Measurements from ENCODE around the gene GLT6D1. TPM values are rescaled to one million over a fixed set of nuclear protein-coding genes. Genes with fewer than 3 reads are reported as not detected.
"Not testable (repeated sequence)": the region's sequence is repeated elsewhere in the genome, so short reads cannot be mapped to it uniquely, and the experiment has no call there.

GLT6D1 gene
- total and polyA plus RNA-seq, 2 donors: 0.05 TPM; not detected in 1

DNA sequence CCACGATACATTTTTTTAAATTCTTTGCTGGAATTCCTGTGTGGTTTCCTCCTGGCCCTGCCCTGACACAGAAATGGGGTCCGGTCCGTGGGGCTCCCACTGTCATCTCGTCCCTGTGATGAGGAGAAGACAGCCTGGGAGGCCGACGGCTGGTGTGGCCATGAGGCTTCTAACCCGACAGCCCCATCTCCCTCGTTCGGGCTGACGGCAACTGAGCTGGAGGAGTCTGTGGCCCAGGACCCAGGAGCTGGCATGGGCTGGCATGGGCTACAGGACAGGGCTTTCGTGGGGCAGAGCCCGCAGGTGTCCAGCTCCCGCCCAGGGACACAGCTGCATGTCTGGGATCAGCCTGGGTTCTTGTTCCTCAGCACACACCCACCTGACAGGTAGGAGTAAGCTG lies 37.6 kb upstream of the GLT6D1 start:
- no peak overlapping the region for H3K4me3 ChIP-seq (ENCODE audit: low read length in 2 of 2)
- H3K4me1 ChIP-seq (ENCODE audit: control insufficient read depth in 2 of 2, insufficient read depth in 2 of 2, low read length in 2 of 2): no peaks in the 10 kb centered on the region
- WGBS: 89% methylated on average over 13 of the region's 13 CpGs
- DNase-seq (ENCODE audit: low read depth in 6 of 9, low spot score in 9 of 9): no peak
- H3K27ac ChIP-seq (ENCODE audit: low read depth in 1 of 2, low read length in 1 of 2): no peak overlapping the region
- H3K27me3 ChIP-seq (ENCODE audit: control insufficient read depth in 2 of 2, insufficient read depth in 1 of 2, low read length in 1 of 2): no peaks in the 10 kb centered on the region
- peaks cover 0 to 1% of the 10 kb centered on the region in 2 donors for H3K9me3 ChIP-seq (ENCODE audit: control insufficient read depth in 2 of 2, insufficient read depth in 1 of 2, low read length in 1 of 2)
- no peaks in the 10 kb centered on the region for H3K36me3 ChIP-seq (ENCODE audit: control insufficient read depth in 2 of 2, insufficient read depth in 2 of 2, low read length in 1 of 2)

GRCh38 chr9:135674977-135675376 lies 35.6 kb upstream of the GLT6D1 start:
- no peaks in the 10 kb centered on the region for H3K4me1 ChIP-seq (ENCODE audit: control insufficient read depth in 2 of 2, insufficient read depth in 2 of 2, low read length in 2 of 2)
- peaks cover 0 to 1% of the 10 kb centered on the region in 2 donors for H3K9me3 ChIP-seq (ENCODE audit: control insufficient read depth in 2 of 2, insufficient read depth in 1 of 2, low read length in 1 of 2)
- H3K4me3 ChIP-seq (ENCODE audit: low read length in 2 of 2): no peak overlapping the region
- no peak for DNase-seq (ENCODE audit: low read depth in 6 of 9, low spot score in 9 of 9)
- H3K27ac ChIP-seq (ENCODE audit: low read depth in 1 of 2, low read length in 1 of 2): no peak overlapping the region
- no peaks in the 10 kb centered on the region for H3K27me3 ChIP-seq (ENCODE audit: control insufficient read depth in 2 of 2, insufficient read depth in 1 of 2, low read length in 1 of 2)
- WGBS: 84% methylated on average over 10 of the region's 10 CpGs
- H3K36me3 ChIP-seq (ENCODE audit: control insufficient read depth in 2 of 2, insufficient read depth in 2 of 2, low read length in 1 of 2): no peaks in the 10 kb centered on the region

DNA sequence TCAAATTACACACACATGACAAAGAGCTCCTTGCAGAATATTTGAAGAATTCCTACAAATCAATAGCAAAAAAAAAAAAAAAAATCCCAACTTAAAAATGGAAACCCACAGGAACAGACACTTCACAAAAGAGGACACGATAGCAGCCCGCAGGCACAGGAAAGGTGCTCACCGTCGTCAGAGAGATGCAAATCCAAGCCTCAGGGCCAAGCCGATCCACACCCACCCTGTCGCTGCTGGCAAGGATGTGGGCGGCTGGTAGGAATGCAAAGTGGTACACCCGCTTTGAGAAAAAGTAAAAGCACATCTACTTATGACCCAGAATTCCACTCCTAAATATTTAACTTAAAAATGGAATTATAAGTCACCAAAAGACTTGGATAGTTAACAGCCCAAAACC lies 34.6 kb upstream of the GLT6D1 start:
- Histone ChIP-seq H3K9me3 (ENCODE audit: control insufficient read depth in 2 of 2, insufficient read depth in 1 of 2, low read length in 1 of 2) (peaks cover 0 to 1% of the 10 kb centered on the region in 2 donors), H3K27me3 (ENCODE audit: control insufficient read depth in 2 of 2, insufficient read depth in 1 of 2, low read length in 1 of 2) (no peaks in the 10 kb centered on the region), H3K36me3 (ENCODE audit: control insufficient read depth in 2 of 2, insufficient read depth in 2 of 2, low read length in 1 of 2) (no peaks in the 10 kb centered on the region), H3K4me3 (ENCODE audit: low read length in 2 of 2) (no peak overlapping the region), H3K4me1 (ENCODE audit: control insufficient read depth in 2 of 2, insufficient read depth in 2 of 2, low read length in 2 of 2) (no peaks in the 10 kb centered on the region), H3K27ac (ENCODE audit: low read depth in 1 of 2, low read length in 1 of 2) (no peak overlapping the region)
- DNase-seq (ENCODE audit: low read depth in 6 of 9, low spot score in 9 of 9): no peak
- WGBS: 83% methylated on average over 8 of the region's 8 CpGs

GRCh38 chr9:135672786-135673185 lies 33.4 kb upstream of the GLT6D1 start:
- H3K27me3 ChIP-seq (ENCODE audit: control insufficient read depth in 2 of 2, insufficient read depth in 1 of 2, low read length in 1 of 2); H3K27ac ChIP-seq (ENCODE audit: low read depth in 1 of 2, low read length in 1 of 2); H3K36me3 ChIP-seq (ENCODE audit: control insufficient read depth in 2 of 2, insufficient read depth in 2 of 2, low read length in 1 of 2); H3K4me3 ChIP-seq (ENCODE audit: low read length in 2 of 2); DNase-seq (ENCODE audit: low read depth in 6 of 9, low spot score in 9 of 9); H3K9me3 ChIP-seq (ENCODE audit: control insufficient read depth in 2 of 2, insufficient read depth in 1 of 2, low read length in 1 of 2); H3K4me1 ChIP-seq (ENCODE audit: control insufficient read depth in 2 of 2, insufficient read depth in 2 of 2, low read length in 2 of 2): not testable (repeated sequence)
- 92% methylated on average over 7 of the region's 7 CpGs for WGBS

- no peak for DNase-seq (ENCODE audit: low read depth in 6 of 9, low spot score in 9 of 9)
- H3K4me3 ChIP-seq (ENCODE audit: low read length in 2 of 2): no peak overlapping the region
- H3K27ac ChIP-seq (ENCODE audit: low read depth in 1 of 2, low read length in 1 of 2): no peak overlapping the region
- H3K27me3 ChIP-seq (ENCODE audit: control insufficient read depth in 2 of 2, insufficient read depth in 1 of 2, low read length in 1 of 2): peaks cover 0 to 2% of the 10 kb centered on the region in 2 donors
- peaks cover 0 to 1% of the 10 kb centered on the region in 2 donors for H3K9me3 ChIP-seq (ENCODE audit: control insufficient read depth in 2 of 2, insufficient read depth in 1 of 2, low read length in 1 of 2)
- 60% methylated on average over 17 of the region's 17 CpGs for WGBS
- no peaks in the 10 kb centered on the region for H3K36me3 ChIP-seq (ENCODE audit: control insufficient read depth in 2 of 2, insufficient read depth in 2 of 2, low read length in 1 of 2)
- H3K4me1 ChIP-seq (ENCODE audit: control insufficient read depth in 2 of 2, insufficient read depth in 2 of 2, low read length in 2 of 2): no peaks in the 10 kb centered on the region
Measured at GRCh38 chr9:135671591-135672041, 32.3 kb upstream of the GLT6D1 start.

DNA sequence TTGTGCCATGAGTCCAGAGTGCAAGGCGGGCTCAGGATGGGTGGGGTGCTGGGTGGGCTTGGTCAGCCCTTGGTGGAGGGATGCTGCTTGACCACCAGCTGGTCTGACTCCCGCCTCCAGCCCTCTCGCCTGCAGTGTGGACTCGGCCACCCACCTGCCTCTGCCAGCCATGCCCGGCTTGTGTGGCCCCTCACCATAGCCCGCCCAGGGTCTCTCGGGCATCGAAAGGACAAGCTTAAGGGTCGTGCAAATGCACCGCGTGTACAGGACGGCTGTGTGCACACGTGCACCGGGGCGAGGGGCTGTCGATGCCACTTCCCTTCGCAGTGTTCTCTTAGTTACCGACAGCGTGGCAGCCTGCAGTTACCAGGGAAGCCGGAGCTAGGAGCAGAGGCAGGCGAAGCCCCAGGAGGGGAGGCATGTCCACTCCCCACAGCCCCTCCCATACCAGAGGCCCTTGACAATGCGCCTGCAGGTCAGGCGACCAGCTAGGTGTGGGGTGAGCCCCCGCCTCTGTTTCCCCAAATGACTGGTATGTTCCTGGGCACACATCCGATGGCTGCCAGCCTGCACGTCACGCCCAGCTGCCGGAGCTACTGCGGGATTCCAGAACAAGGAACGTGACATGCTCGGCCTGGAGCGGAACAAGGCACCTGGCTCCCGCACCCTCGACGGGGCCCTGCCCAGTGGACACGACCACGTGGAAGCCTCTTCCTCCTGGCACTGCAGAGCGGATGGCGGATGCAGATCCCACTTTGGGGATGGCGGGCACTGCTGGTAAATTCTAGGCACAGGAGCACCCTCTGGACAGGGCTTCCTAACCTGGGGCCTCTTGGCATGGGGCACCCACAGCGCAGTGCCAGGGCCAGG lies 31.6 kb upstream of the GLT6D1 start:
- 92% methylated on average over 41 of the region's 41 CpGs for WGBS
- DNase-seq (ENCODE audit: low read depth in 6 of 9, low spot score in 9 of 9): no peak
- H3K27me3 ChIP-seq (ENCODE audit: control insufficient read depth in 2 of 2, insufficient read depth in 1 of 2, low read length in 1 of 2): peaks cover 0 to 2% of the 10 kb centered on the region in 2 donors

DNA sequence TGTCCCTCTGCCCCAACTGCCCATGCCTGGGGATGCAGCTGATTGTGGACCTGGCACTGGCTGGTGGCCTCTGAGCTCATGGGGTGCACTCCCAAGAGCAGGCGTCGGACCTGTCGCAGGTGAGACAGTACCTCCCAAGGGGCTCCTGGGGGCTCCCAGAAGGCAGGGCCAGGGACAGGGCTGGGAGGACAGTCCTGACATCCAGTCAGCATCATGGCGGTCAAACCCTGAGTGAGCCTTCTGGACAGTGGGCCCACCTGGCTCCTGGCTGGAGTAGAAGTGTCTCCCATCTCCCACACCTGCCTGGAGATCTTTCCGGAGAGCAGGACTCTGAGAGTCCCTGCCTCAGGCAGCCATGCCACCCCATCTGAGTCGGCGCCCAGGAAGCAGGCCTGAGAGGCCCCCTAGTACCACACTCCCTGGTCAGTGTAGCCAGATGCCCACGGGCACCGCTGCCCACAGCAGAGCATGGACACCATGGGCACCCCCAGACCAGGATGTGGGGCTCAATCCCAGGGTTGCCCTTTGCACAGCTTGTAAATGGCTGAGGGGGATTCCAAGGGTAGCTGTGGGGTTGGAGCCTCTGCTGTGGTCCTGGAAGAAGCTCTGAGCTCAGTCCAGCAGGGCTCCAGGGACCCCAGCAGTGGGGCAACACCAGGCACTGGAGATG lies 30.4 kb upstream of the GLT6D1 start:
- DNase-seq (ENCODE audit: low read depth in 6 of 9, low spot score in 9 of 9): no peak
- Histone ChIP-seq H3K27ac (ENCODE audit: low read depth in 1 of 2, low read length in 1 of 2) (no peak overlapping the region), H3K27me3 (ENCODE audit: control insufficient read depth in 2 of 2, insufficient read depth in 1 of 2, low read length in 1 of 2) (peaks cover 0 to 2% of the 10 kb centered on the region in 2 donors), H3K36me3 (ENCODE audit: control insufficient read depth in 2 of 2, insufficient read depth in 2 of 2, low read length in 1 of 2) (no peaks in the 10 kb centered on the region), H3K9me3 (ENCODE audit: control insufficient read depth in 2 of 2, insufficient read depth in 1 of 2, low read length in 1 of 2) (no peaks in the 10 kb centered on the region), H3K4me3 (ENCODE audit: low read length in 2 of 2) (no peak overlapping the region), H3K4me1 (ENCODE audit: control insufficient read depth in 2 of 2, insufficient read depth in 2 of 2, low read length in 2 of 2) (no peaks in the 10 kb centered on the region)
- WGBS: 98% methylated on average over 9 of the region's 9 CpGs

More for the DNA sequence above, 31.6 kb upstream of the GLT6D1 start:
- Histone ChIP-seq H3K9me3 (ENCODE audit: control insufficient read depth in 2 of 2, insufficient read depth in 1 of 2, low read length in 1 of 2) (peaks cover 0 to 1% of the 10 kb centered on the region in 2 donors), H3K4me1 (ENCODE audit: control insufficient read depth in 2 of 2, insufficient read depth in 2 of 2, low read length in 2 of 2) (no peaks in the 10 kb centered on the region), H3K27ac (ENCODE audit: low read depth in 1 of 2, low read length in 1 of 2) (no peak overlapping the region), H3K4me3 (ENCODE audit: low read length in 2 of 2) (no peak overlapping the region), H3K36me3 (ENCODE audit: control insufficient read depth in 2 of 2, insufficient read depth in 2 of 2, low read length in 1 of 2) (no peaks in the 10 kb centered on the region)

DNA sequence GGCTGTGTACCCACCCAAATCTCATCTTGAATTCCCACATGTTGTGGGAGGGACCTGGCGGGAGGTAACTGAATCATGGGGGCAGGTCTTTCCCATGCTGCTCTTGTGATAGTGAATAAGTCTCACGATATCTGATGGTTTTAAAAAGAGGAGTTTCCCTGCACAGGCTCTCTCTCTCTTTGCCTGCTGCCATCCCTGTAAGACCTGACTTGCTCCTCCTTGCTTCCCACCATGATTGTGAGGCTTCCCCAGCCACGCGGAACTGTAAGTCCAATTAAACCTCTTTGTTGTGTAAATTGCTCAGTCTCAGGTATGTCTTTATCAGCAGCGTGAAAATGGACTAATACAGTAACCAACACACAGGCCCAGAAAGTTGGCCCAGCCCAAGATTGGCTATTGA lies 29.7 kb upstream of the GLT6D1 start:
- not testable (repeated sequence) for H3K9me3 ChIP-seq (ENCODE audit: control insufficient read depth in 2 of 2, insufficient read depth in 1 of 2, low read length in 1 of 2); DNase-seq (ENCODE audit: low read depth in 6 of 9, low spot score in 9 of 9); H3K36me3 ChIP-seq (ENCODE audit: control insufficient read depth in 2 of 2, insufficient read depth in 2 of 2, low read length in 1 of 2); H3K4me3 ChIP-seq (ENCODE audit: low read length in 2 of 2); H3K27me3 ChIP-seq (ENCODE audit: control insufficient read depth in 2 of 2, insufficient read depth in 1 of 2, low read length in 1 of 2); H3K4me1 ChIP-seq (ENCODE audit: control insufficient read depth in 2 of 2, insufficient read depth in 2 of 2, low read length in 2 of 2); H3K27ac ChIP-seq (ENCODE audit: low read depth in 1 of 2, low read length in 1 of 2)
- 89% methylated on average over 5 of the region's 5 CpGs for WGBS

- Histone ChIP-seq H3K27ac (ENCODE audit: low read depth in 1 of 2, low read length in 1 of 2) (no peak overlapping the region), H3K4me1 (ENCODE audit: control insufficient read depth in 2 of 2, insufficient read depth in 2 of 2, low read length in 2 of 2) (no peaks in the 10 kb centered on the region), H3K36me3 (ENCODE audit: control insufficient read depth in 2 of 2, insufficient read depth in 2 of 2, low read length in 1 of 2) (no peaks in the 10 kb centered on the region), H3K27me3 (ENCODE audit: control insufficient read depth in 2 of 2, insufficient read depth in 1 of 2, low read length in 1 of 2) (peaks cover 0 to 2% of the 10 kb centered on the region in 2 donors), H3K9me3 (ENCODE audit: control insufficient read depth in 2 of 2, insufficient read depth in 1 of 2, low read length in 1 of 2) (no peaks in the 10 kb centered on the region), H3K4me3 (ENCODE audit: low read length in 2 of 2) (no peak overlapping the region)
- DNase-seq (ENCODE audit: low read depth in 6 of 9, low spot score in 9 of 9): no peak
- WGBS: 90% methylated on average over 9 of the region's 9 CpGs
Measured at GRCh38 chr9:135667463-135668001, 28.2 kb upstream of the GLT6D1 start.
